NCI-H146 (cell line): ENCODE measurements around the gene ORC1.

ENCODE experiments used
- DNase-seq: peaks from one replicate; lab custom pipeline; 2025; lab: John Stamatoyannopoulos, UW

ORC1 gene

DNA sequence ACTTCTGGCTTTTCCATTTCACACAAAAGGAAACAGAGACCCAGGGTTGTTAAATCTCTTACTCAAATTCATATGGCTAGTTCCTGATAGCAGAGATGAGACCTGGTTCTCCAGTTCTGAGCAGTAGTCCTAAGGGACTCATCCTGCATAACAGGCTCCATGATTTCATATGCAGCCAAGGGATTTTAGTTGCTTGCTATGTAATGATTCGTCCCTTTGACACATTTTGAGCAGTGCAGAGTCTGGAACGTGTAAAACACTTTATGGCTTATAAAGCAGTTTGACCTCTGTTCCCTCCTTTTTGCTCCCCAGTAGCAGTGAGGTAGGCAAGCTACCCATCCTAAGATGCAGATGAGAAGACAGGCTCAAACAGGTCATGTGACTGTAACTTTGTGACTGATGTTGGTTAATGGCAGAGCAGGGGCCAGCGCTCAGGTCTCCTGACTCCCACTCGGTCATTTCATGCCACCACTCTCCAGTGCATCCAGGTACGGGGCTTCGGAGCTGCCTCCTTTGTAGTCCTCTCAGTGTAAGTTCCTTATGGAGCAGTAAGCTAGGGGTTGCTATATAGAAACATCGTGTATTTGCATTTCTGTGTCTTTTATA, 62.5 kb downstream of the ORC1 start:
- no peak for DNase-seq

DNA sequence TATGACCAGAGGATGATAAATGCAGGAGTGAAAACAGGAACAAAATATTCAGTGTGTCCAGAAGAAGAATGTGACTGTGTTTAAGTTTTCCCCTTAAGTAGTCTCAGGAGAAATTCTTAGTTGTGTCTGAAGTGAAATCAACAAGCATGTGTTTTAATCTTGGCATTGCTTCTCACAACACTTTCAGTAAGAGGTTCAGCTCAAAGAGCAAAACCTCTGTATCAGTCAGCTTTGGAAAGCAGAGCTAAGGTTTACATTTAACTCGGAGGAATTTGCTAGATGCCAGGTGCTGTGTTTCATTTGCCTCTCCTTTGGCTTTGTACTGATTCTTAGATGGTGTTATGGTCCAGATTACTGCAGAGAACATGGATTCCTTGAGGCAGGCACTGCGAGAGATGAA, 66.8 kb downstream of the ORC1 start:
- DNase-seq, result no peak

DNA sequence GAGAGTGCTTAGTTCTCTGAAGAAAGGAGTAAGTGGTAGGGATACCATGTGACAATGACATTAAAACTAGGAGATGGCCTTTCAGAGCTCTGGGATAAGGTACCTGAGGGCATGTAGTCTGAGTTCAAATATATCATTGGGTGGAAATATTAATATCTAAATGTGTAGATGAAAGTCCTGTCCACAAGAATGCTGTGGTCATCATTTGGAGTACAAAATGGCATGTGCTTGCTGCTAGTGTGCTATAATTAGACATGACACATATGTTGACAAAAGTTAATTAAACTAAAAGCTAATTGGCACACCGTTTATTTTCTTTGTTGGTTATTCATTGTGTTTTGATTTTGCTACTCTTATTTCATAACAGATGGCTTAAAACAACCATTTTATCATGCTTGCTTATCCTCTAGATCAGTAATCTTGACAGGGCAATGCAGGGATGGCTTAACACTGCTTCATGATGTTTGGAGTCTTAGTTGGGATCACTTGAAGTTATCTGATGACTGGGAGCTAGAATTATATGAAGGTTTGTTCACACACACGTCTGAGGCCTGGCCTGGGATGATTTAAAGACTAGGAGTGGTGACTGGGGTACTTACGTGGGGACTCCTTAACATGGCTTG, 69.2 kb downstream of the ORC1 start:
- DNase-seq, result no peak

DNA sequence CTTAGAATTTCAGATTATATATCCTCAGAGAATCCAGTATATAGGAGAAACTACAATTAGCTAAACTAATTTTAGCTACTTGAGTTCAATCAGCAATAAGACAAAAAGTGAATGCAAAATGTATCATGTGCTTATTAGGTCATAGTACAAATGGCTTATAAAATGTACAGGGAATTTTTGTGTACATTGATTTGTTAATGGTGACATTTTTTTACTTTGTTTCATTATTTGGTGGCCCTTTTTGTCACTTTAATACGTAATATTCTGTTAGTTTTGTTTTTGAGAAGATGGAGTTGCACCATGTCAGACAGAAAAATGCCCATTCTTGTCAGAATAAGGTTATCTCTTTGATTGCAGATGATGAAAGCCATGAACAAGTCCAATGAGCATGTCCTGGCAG, 71.8 kb downstream of the ORC1 start:
- no peak for DNase-seq

DNA sequence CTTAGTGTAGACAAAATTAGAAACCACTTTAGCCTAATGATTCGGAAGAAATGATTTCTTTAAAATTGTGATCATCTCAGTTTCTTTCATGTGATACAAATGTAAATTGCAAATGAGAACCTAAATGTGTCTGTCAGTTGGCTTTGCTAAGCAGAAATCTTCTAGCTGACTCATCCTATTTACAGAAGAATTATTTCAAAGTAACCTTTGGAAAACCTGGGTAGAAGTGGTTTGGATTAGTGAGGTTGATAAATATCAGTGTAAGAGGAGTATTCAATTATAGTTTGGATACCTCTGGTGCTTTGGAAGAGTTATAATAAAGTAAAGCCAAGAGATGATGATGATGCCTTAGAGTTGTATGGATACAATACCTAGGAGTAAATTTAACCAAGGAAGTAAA, 75.6 kb downstream of the ORC1 start:
- no peak for DNase-seq

DNA sequence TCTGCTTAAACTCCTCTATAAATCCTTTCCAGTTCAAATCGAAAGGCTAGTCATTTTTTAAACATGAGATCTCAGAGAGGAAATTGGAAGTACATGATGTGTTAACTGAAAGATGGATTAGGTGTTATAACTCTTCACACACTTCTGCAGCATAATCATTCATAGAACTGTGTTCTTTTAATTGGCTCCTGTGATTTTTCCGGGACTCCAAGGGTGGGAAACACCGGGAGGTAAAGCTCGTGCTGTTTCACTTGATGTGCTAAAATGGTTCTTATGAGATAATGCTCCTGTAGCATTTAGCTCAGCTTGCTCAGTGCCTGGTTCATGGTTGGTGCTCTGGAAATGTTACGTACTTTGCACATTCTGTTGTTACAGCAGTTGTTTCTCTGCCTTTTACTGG, 78.4 kb downstream of the ORC1 start:
- peak; percentile 24 for DNase-seq

DNA sequence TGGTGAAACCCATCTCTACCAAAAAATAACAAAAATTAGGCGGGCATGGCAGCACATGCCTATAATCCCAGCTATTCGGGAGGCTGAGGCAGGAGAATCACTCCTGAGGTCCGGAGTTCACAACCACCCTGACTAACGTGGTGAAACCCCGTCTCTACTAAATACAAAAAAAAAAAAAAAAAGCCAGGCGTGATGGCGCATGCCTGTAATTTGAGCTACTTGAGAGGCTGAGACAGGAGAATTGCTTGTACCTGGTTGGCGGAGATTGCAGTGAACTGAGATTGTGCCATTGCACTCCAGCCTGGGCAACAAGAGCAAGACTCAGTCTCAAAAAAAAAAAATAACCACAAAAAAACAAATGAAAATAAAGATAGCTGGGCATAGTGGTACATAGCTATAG, 80.5 kb downstream of the ORC1 start:
- DNase-seq, result no peak
